Umbilical cord (tissue), 2 donors: ENCODE data around the gene THAP8. TPM values are rescaled to one million over a fixed set of nuclear protein-coding genes. Genes with fewer than 3 reads are reported as not detected.
A peak's percentile ranks its signal among the peaks of the same experiment; 100 is the strongest.

ENCODE experiments used
- DNase-seq: peaks from one replicate; pipeline ENCODE4 v3.0.0-alpha.2; 2015; ENCODE audit warnings: low spot score
- total RNA-seq: library from RNA; depleted of rRNA; stranded (reverse); fragments of >200 nt; gene quantifications from one replicate; pipeline ENCODE4 v1.2.3, GENCODE V29; 2014; ENCODE audit warnings: low replicate concordance; ENCODE audit not compliant: insufficient read depth

The THAP8 gene
- total RNA-seq, 1 donor from 2014 or later = 1.4 TPM

DNA sequence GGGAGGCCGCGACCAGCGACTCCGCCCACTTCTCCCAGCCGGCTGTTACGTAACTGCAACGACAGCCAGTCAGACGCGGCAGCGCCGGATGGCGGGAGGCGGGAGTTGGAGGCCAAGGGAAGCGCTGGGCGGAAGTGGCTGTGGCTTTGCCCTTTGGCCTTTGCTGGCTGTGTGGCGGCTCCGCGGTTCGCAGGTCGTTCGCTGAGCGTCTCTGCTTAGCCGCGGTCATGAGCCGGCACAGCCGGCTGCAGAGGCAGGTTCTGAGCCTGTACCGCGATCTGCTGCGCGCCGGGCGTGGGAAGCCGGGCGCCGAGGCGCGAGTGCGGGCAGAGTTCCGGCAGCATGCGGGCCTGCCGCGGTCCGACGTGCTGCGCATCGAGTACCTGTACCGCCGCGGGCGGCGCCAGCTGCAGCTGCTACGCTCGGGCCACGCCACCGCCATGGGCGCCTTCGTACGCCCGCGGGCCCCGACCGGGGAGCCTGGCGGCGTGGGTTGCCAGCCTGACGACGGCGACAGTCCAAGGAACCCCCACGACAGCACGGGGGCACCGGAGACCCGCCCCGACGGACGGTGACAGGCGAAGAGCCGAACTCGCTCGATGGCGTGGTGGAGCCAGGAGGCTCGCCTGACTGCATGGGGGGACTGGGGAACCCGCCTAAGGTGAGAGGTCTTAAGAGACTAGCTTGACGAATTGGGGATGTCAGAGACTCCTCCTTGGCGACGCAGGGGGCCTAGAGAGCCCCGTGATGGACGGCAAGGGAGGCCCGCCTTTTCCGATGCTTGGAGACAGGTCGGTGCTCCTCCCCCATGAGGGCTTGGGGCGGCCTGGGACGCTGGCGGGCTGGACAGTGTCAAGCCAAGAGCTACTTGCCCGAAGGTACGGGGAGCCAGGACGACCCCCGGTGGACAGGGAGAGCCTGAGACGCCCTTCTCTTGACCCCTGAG, 58.8 kb downstream of the THAP8 start, which contains the start of gene SDHAF1:
Gene SDHAF1, plus strand, starts transcription at position 141 of the 946 bp plus-strand sequence. Its CDS starts 87 bp downstream, at position 228.
- peak; percentile 97 for DNase-seq

DNA sequence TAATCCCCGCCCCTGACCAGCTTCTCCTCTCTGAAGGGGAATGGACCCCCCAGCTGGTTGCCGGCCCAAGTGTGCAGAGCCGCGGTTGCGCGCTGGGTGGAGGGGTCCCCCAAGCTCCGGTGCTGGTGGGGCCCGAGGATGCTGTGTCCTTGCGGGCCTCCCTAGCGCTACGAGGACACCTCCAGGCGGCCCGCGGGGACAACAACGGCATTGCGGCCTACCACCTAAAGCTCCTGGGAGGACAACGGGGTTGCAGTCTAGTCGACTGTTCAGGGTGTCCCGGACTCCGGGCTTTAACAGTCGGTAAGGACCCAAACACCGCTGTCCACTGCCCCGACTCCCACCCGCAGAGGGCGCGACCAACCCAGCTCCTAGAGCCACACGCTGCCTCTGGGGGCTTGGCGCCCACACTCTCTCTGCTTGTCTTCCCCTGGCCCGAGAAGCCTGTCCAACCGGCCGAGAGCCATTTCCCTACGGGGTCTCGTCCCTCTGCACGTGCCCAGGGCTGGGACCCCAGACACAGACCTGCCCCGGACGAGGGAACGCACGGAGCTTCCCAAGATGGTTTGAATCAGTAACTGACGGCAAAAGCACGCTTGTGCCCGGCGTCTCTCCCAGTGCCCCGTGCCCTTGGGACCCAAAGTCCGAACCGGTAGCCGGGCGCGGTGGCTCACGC, 60.0 kb downstream of the THAP8 start:
- DNase-seq = peak; percentile 21

DNA sequence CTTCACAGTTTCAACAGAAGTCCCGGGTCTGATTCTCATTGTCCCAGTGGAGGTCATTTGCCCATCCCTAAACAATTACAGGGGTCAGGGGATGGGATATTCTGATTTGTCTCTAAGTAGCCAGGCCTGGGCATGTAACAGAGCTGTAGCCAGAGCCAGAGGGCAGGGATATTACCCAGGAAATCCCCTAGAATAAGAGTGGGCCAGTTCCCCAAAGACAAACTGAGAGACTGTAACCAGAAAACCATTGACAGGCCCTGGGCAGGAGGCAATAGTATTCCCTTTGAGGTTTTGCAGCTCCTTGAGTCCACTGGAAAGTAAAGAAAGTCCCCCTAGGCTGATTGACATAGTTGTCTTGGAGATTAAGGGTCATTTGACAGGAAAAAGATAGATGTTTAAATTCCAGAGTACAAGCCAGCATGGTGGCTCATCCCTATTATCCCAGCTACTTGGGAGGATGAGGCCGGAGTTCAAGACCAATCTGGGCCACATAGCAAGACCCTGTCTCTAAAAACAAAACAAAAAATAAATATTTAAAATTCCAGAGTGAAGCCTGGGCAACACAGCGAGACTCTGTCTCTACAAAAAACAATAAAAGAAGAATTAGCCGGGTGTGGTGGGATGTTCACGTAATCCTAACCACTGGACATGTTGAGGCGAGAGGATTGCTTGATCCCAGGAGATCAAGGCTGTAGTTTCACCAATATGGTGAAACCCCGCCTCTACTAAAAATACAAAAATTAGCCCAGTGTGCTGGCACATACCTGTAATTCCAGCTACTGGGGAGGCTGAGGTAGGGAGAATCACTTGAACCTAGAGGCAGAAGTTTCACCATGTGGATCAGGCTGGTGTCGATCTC, 60.9 kb downstream of the THAP8 start:
- DNase-seq = no peak

DNA sequence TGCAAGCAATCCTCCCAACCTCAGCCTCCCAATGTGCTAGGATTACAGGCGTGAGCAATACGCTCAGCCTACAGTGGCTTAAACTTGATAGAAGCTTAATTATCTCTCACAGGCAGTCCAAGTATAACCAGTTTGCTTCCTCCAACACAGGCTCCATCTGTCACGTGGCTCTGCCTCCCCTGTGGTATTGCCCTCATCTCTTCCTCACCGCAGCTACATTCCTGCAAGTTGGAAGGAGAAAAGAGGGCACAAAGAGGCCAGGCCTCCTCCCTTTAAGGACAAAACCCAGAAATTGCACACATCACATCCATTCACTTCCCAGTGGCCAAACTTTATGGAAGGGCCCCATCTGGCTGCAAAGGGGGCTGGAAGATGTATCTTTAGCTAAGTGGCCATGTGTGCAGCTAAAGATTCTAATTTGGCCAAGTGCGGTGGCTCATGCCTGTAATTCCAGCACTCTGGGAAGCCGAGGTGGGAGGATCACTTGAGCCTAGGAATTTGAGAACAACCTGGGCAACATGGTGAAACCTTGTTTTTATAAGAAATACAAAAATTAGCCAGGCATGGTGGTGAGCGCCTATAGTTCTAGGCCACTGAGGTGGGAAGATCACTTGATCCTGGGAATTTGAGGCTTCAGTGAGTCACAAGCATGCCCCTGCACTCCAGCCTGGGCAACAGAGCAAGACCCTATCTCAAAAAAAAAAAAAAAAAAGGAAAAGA, 62.2 kb downstream of the THAP8 start:
- DNase-seq = no peak

DNA sequence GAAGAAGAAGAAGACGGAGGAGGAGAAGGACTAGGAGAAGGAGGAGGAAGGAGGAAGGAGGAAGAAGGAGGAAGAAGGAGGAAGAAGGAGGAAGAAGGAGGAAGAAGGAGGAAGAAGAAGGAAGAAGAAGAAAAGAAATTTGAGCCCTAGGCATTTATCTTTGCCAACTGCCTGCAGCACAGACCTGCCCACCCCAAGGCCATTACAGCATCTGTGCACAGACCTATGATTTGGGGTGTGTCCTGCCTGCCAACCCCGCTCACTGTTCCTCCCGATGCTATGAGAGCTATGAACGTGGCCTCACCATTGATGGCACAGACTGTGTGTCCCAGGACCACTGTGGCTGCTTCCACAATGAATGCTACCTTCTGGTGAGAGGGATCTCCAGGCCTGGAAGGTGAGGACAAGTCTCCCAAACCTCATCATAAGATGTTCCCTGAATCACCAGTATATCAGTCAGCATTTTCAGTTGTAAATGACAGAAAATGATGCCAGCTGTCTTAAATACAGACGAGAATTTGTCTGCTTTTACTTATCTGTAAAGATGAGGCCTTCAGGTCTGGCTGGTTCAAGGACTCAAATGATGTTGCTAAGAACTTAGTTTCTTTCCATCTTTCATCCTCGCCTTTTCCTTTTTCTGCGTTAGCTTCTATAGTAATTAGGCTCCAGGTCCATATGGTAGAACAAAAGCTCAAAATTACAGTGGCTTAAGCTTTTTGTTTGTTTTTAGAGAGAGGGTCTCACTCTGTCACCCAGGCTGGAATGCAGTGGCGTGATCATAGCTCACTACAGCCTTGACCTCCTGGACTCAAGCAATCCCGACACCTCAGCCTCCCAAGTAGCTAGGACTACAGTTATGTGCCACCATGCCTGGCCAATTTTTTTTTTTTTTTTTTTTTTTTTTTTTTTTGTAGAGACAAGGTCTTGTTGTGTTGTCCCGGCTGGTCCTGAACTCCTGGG, 63.0 kb downstream of the THAP8 start:
- DNase-seq = no peak

DNA sequence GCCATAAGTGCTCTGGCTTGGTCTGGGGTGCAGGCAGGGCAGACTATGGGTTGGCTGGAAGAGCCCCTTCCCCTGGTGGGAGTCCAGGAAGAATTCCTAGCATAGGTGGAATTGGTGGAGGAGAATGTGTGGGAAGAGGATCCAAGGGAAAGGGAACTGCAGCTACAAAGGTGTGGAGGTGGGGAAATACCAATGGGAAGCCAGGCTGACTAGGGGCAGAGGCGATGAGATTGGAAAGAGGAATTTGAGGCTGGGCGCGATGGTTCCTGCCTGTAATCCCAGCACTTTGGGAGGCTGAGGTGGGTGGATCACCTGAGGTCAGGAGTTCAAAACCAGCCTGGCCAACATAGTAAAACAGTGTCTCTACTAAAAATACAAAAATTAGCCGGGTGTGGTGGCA, 63.9 kb downstream of the THAP8 start:
- no peak for DNase-seq

DNA sequence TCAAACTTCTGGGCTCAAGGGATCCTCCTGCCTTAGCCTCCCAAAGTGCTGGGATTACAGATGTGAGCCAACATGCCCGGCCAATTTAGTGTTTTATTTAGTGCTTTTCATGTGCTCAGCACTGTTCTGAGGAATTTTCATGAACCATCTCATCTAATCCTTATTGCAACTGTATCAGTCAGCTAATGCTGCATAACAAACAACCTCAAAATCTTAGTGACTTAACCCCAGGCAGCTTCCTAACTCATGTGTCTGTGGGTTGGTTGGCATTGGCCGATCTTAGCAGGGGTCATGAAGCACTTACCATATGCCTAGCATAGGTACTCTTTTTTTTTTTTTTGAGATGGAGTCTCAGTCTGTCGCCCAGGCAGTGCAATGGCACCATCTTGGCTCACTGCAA, 65.3 kb downstream of the THAP8 start:
- DNase-seq = no peak

DNA sequence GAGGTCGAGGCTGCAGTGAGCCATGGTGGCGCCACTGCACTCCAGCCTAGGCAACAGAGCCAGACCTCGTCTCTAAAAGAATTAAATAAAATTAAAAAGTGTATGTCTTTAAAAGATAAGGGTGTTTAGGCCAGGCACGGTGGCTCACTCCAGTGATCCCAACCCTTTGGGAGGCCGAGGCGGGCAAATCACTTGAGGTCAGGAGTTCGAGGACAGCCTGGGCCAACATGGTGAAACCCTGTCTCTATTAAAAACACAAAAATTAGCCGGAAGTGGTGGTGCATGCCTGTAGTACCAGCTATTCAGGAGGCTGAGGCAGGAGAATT, 66.6 kb downstream of the THAP8 start:
- no peak for DNase-seq

DNA sequence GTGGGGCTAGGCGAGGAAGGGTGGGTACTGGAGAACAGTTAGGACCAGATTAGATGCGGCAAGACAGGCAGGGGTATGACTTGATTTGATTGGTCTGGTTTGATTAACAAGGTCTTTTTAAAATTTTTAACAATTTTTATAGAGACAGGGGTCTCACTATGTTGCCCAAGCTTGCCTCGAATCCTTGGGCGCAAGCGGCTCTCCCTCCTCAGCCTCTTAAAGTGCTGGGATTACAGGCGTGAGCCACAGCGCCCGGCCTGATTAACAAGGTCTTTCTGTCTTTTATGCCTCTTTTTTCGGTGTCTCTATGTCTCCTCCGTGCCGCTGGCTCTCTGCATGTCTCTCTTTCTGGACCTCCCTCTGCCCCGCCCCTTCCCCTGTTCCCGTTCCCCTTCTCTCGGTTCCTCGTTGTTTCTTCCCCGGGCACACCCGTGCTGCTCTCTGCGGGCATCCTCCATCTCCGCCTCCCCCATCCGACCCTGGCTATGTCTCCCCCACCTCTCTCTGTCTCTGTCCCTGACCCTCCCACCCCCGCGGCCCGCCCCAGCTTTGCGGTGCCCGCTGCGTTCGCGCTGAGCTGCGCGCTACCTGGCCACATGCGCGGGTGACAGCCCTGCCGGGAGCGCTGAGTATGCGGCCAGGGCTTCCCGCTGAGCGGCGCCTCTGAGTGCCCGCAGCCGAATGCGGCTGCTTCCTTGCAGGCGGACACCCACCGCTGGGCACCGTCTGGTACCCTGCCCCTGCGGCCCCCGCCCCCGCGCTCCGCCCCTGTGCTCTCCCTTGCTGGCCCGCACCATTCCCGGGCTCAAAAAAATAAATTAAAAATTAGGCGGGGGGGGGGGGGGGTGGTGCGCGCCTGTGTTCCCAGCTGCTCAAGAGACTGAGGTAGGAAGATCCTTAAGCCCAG, 67.2 kb downstream of the THAP8 start:
- peak; percentile 21 for DNase-seq

DNA sequence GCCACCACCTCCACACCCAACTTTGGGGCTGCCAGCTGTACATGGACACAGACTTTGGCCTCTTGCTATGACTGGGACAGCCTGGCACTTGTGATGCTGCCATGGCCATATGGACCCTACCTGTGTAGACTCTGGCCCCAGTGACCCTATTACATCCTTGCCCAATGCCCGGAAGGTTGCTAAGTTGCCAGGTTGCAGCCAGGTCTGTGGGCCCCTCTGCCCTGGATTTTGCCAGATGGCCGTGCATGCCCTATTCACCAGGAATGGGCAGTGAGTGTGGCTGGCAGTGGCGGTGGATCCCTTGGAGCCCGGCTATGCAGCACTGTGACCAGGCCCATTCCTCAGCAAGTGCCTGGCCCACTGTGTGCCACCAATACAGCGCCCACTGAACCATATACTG, 68.0 kb downstream of the THAP8 start:
- DNase-seq = no peak

Other genes with a start within 250 kb of the THAP8 start
- gene PRODH2, start 241.4 kb downstream of the THAP8 start, total RNA-seq = 5.5 TPM
- gene NPHS1, start 201.8 kb downstream of the THAP8 start, total RNA-seq = 0.48 TPM
- not detected for gene KIRREL2, start 197.4 kb downstream of the THAP8 start, total RNA-seq
- 8.4 TPM for gene APLP1, start 185.7 kb downstream of the THAP8 start, total RNA-seq
- 15.6 TPM for gene NFKBID, start 153.7 kb downstream of the THAP8 start, total RNA-seq
- not detected for gene HCST, start 151.8 kb downstream of the THAP8 start, total RNA-seq
- 28.4 TPM for gene TYROBP, start 146.0 kb downstream of the THAP8 start, total RNA-seq
- 2.9 TPM for gene LRFN3, start 117.9 kb downstream of the THAP8 start, total RNA-seq
- gene SDHAF1, start 59.1 kb downstream of the THAP8 start, total RNA-seq = 20.2 TPM
- 0.48 TPM for gene SYNE4, start 45.5 kb downstream of the THAP8 start, total RNA-seq
- 27.2 TPM for gene ALKBH6, start 40.1 kb downstream of the THAP8 start, total RNA-seq
- gene CLIP3, start 21.4 kb downstream of the THAP8 start, total RNA-seq = 3.9 TPM
- gene WDR62, start 612 bp upstream of the THAP8 start, total RNA-seq = 1.2 TPM
- not detected for gene OVOL3, start 56.9 kb upstream of the THAP8 start, total RNA-seq
- 8.4 TPM for gene POLR2I, start 60.6 kb upstream of the THAP8 start, total RNA-seq
- 61.6 TPM for gene TBCB, start 61.2 kb upstream of the THAP8 start, total RNA-seq
- gene CAPNS1, start 85.8 kb upstream of the THAP8 start, total RNA-seq = 147 TPM
- 4.3 TPM for gene COX7A1, start 98.2 kb upstream of the THAP8 start, total RNA-seq
- gene ZNF565, start 160.4 kb upstream of the THAP8 start, total RNA-seq = 4.3 TPM
- gene ZNF146, start 160.8 kb upstream of the THAP8 start, total RNA-seq = 70.5 TPM